PC-3 (cell line): Measurements from ENCODE around the gene VSTM4. TPM values are rescaled to one million over a fixed set of nuclear protein-coding genes. Genes with fewer than 3 reads are reported as not detected.

Experiments
- ATAC-seq: fragments of 200-7000 bp; cut with Tn5 transposase; 2 replicates; pipeline ENCODE4 v1.9.1; 2020; ENCODE audit warnings: mild to moderate bottlenecking, moderate library complexity
- BruUV-seq: library from RNA; stranded (reverse); fragments of 400-500 nt; replicated peaks from 2 replicates; lab custom pipeline; 2021; lab: Mats Ljungman, UMichigan
- CTCF ChIA-PET: fragments of 300-600 bp; sonication (Branson Sonifier 250); formaldehyde crosslinking; loops from one replicate; lab custom pipeline; 2022; ENCODE audit warnings: antibody characterized with exemption; lab: Charles Lee
- POLR2A ChIA-PET: fragments of 300-600 bp; sonication (Branson Sonifier 250); formaldehyde crosslinking; loops from one replicate; lab custom pipeline; 2022; ENCODE audit warnings: antibody characterized with exemption; ENCODE audit not compliant: unreplicated experiment; lab: Charles Lee
- DNase-seq: peaks from one replicate; pipeline ENCODE4 v3.0.0-alpha.2; 2015
- H2AFZ ChIP-seq: fragments of 300-600 bp; sonication (generic); 2 replicates; pipeline ENCODE4 v1.6.0; 2016; ENCODE audit warnings: antibody characterized with exemption, low read length
- H3F3A ChIP-seq: fragments of 300-600 bp; sonication (generic); one replicate; pipeline ENCODE4 v1.6.0; 2017; ENCODE audit warnings: antibody characterized with exemption, low read length, control low read depth, mild to moderate bottlenecking; ENCODE audit not compliant: unreplicated experiment
- H3K27ac ChIP-seq: fragments of 300-600 bp; sonication (generic); 2 replicates; pipeline ENCODE4 v1.5.1; 2016; ENCODE audit warnings: mild to moderate bottlenecking, low read length
- H3K27me3 ChIP-seq: fragments of 300-600 bp; sonication (generic); 2 replicates; pipeline ENCODE4 v1.6.1; 2016; ENCODE audit warnings: low read length, mixed read lengths
- H3K36me3 ChIP-seq: fragments of 300-600 bp; sonication (generic); 2 replicates; pipeline ENCODE4 v1.6.1; 2016; ENCODE audit warnings: low read depth, mixed run types, low read length, mixed read lengths
- H3K4me1 ChIP-seq: fragments of 300-600 bp; sonication (generic); 2 replicates; pipeline ENCODE4 v1.5.1; 2016; ENCODE audit warnings: low read length; ENCODE audit not compliant: insufficient read depth
- H3K4me2 ChIP-seq: fragments of 300-600 bp; sonication (generic); 2 replicates; pipeline ENCODE4 v1.6.0; 2016; ENCODE audit warnings: low read length
- H3K4me3 ChIP-seq: fragments of 300-600 bp; sonication (generic); 2 replicates; pipeline ENCODE4 v1.5.1; 2016; ENCODE audit warnings: mild to moderate bottlenecking, low read length, mixed read lengths
- H3K79me2 ChIP-seq: fragments of 300-600 bp; sonication (generic); 2 replicates; pipeline ENCODE4 v1.6.1; 2017; ENCODE audit warnings: low read length, mixed read lengths
- H3K9ac ChIP-seq: fragments of 300-600 bp; sonication (generic); 2 replicates; pipeline ENCODE4 v1.6.0; 2016; ENCODE audit warnings: mild to moderate bottlenecking, low read length
- H3K9me2 ChIP-seq: fragments of 300-600 bp; sonication (generic); replicated peaks from 2 replicates; pipeline ENCODE4 v1.6.1; 2016; ENCODE audit warnings: mixed run types, low read length, mixed read lengths
- H3K9me3 ChIP-seq: fragments of 300-600 bp; sonication (generic); 2 replicates; pipeline ENCODE4 v1.6.1; 2016; ENCODE audit warnings: low read length, mixed read lengths
- H4K20me1 ChIP-seq: fragments of 300-600 bp; sonication (generic); 2 replicates; pipeline ENCODE4 v1.6.1; 2016; ENCODE audit warnings: low read length, mixed read lengths
- CTCF ChIP-seq: fragments of 300-600 bp; sonication (generic); conservative IDR thresholded peaks from 2 replicates; pipeline ENCODE4 v1.5.1; 2017; ENCODE audit warnings: antibody characterized with exemption, low read depth, mild to moderate bottlenecking, low read length
- EZH2 ChIP-seq: fragments of 300-600 bp; sonication (generic); IDR thresholded peaks from one replicate; pipeline ENCODE4 v1.6.1; 2017; ENCODE audit warnings: antibody characterized with exemption, mild to moderate bottlenecking, low read length; ENCODE audit not compliant: unreplicated experiment
- EZH2phosphoT487 ChIP-seq: fragments of 300-600 bp; sonication (generic); IDR thresholded peaks from 2 replicates; pipeline ENCODE4 v1.6.1; 2018; ENCODE audit warnings: mild to moderate bottlenecking, antibody characterized with exemption, low read length, borderline replicate concordance
- intact Hi-C: fragments of 100-400 bp; cut with micrococcal nuclease; formaldehyde crosslinking; loops from 2 replicates; pipeline ENCODE4 v1.9.0; 2023
- total RNA-seq: library from RNA; depleted of rRNA; stranded (reverse); fragments of >200 nt; gene quantifications from 2 replicates; pipeline ENCODE4 v1.2.3, GENCODE V29; 2014

VSTM4 gene
- total RNA-seq, 1 experiment from 2014 or later, result not detected

GRCh38 chr10:49037187-49037586 lies 78.1 kb downstream of the VSTM4 start:
- Histone ChIP-seq H3K9ac (no peak overlapping the region), H3K36me3 (no peaks in the 10 kb centered on the region), H3K27me3 (peaks cover 17% of the 10 kb centered on the region; the same call in 1 of the 2 replicates), H3K79me2 (no peaks in the 10 kb centered on the region), H2AFZ (no peak overlapping the region), H3K4me1 (peaks cover 7% of the 10 kb centered on the region), H3F3A (no peaks in the 10 kb centered on the region), H3K4me3 (no peak overlapping the region), H4K20me1 (no peaks in the 10 kb centered on the region), H3K9me3 (no peaks in the 10 kb centered on the region), H3K9me2 (no peaks in the 10 kb centered on the region), H3K4me2 (peak overlapping the region; percentile 31), H3K27ac (peak overlapping the region; percentile 14)
- CTCF ChIA-PET, result interaction anchor here (0.5 kb wide), 1 partner anchor 58 kb away, joined by 11 read pairs; no protein-coding TSS in a partner anchor
- DNase-seq, result peak; percentile 93
- ATAC-seq, result peak; percentile 38
- POLR2A ChIA-PET, result no interaction called here
- TF ChIP-seq EZH2 (no peak), CTCF (peak; percentile 43; the same call in 1 of the 2 replicates), EZH2phosphoT487 (no peak)
- BruUV-seq, result no TSS peak
- intact Hi-C loops, result no loop called here

- H3K4me1 ChIP-seq, result peaks cover 7% of the 10 kb centered on the region
- no peak overlapping the region for H3K9ac ChIP-seq
- H3K4me3 ChIP-seq, result no peak overlapping the region
- H3K36me3 ChIP-seq, result no peaks in the 10 kb centered on the region
- H4K20me1 ChIP-seq, result no peaks in the 10 kb centered on the region
- TF ChIP-seq EZH2 (no peak), CTCF (no peak), EZH2phosphoT487 (no peak)
- no peaks in the 10 kb centered on the region for H3F3A ChIP-seq
- H3K27ac ChIP-seq, result peak overlapping the region; percentile 14
- intact Hi-C loops, result no loop called here
- H3K79me2 ChIP-seq, result no peaks in the 10 kb centered on the region
- H3K9me2 ChIP-seq, result no peaks in the 10 kb centered on the region
- ChIA-PET POLR2A (no interaction called here), CTCF (interaction anchor here (0.5 kb wide), 1 partner anchor 57 kb away, joined by 11 read pairs; no protein-coding TSS in a partner anchor)
- no peak for ATAC-seq
- peak overlapping the region; percentile 31 for H3K4me2 ChIP-seq
- no peak for DNase-seq
- H3K27me3 ChIP-seq, result peaks cover 18% of the 10 kb centered on the region; the same call in 1 of the 2 replicates
- no TSS peak for BruUV-seq
- H2AFZ ChIP-seq, result no peak overlapping the region
- no peaks in the 10 kb centered on the region for H3K9me3 ChIP-seq
Observed at GRCh38 chr10:49036638-49037037, 78.7 kb downstream of the VSTM4 start.

- no peak overlapping the region for H3K9ac ChIP-seq
- ATAC-seq, result no peak
- intact Hi-C loops, result no loop called here
- no peaks in the 10 kb centered on the region for H4K20me1 ChIP-seq
- no peaks in the 10 kb centered on the region for H3K9me2 ChIP-seq
- H3K4me1 ChIP-seq, result peaks cover 7% of the 10 kb centered on the region
- TF ChIP-seq CTCF, result no peak
- TF ChIP-seq EZH2phosphoT487, result no peak
- TF ChIP-seq EZH2, result no peak
- H3K79me2 ChIP-seq, result no peaks in the 10 kb centered on the region
- H3K27ac ChIP-seq, result no peak overlapping the region
- POLR2A ChIA-PET, result no interaction called here
- no peaks in the 10 kb centered on the region for H3F3A ChIP-seq
- H3K4me2 ChIP-seq, result no peak overlapping the region
- CTCF ChIA-PET, result no interaction called here
- peaks cover 21% of the 10 kb centered on the region; the same call in 1 of the 2 replicates for H3K27me3 ChIP-seq
- no peak for DNase-seq
- H2AFZ ChIP-seq, result no peak overlapping the region
- H3K9me3 ChIP-seq, result no peaks in the 10 kb centered on the region
- no peaks in the 10 kb centered on the region for H3K36me3 ChIP-seq
- no peak overlapping the region for H3K4me3 ChIP-seq
- BruUV-seq, result no TSS peak
Observed at GRCh38 chr10:49035920-49036319, 79.4 kb downstream of the VSTM4 start.
